Measurements from ENCODE around the gene CYP4F12. TPM values are rescaled to one million over a fixed set of nuclear protein-coding genes. Genes with fewer than 3 reads are reported as not detected.

Gene CYP4F12
- total RNA-seq, 1 donor from 2014 or later, result not detected

GRCh38 chr19:15631817-15632216 lies 41.1 kb upstream of the CYP4F12 start:
- Mint-ChIP-seq H3K36me3 (ENCODE audit: low read depth) (no peaks in the 10 kb centered on the region), H3K4me1 (no peaks in the 10 kb centered on the region), H3K27ac (ENCODE audit: unreplicated experiment) (no peak overlapping the region), H3K27me3 (ENCODE audit: low read depth) (no peaks in the 10 kb centered on the region), H3K4me3 (no peak overlapping the region), H3K9me3 (peaks cover 4% of the 10 kb centered on the region)
- no peak for DNase-seq (ENCODE audit: low read depth, low spot score)
- peak; percentile 18 for TF ChIP-seq CTCF (conservative IDR thresholded peaks at IDR 0.05)

- no peak for TF ChIP-seq CTCF (conservative IDR thresholded peaks at IDR 0.05)
- no peak for DNase-seq (ENCODE audit: low read depth, low spot score)
- Mint-ChIP-seq H3K36me3 (ENCODE audit: low read depth) (no peaks in the 10 kb centered on the region), H3K27ac (ENCODE audit: unreplicated experiment) (no peak overlapping the region), H3K9me3 (peaks cover 6% of the 10 kb centered on the region), H3K4me3 (no peak overlapping the region), H3K4me1 (no peaks in the 10 kb centered on the region), H3K27me3 (ENCODE audit: low read depth) (no peaks in the 10 kb centered on the region)
Observed at GRCh38 chr19:15633082-15633835, 39.6 kb upstream of the CYP4F12 start.

GRCh38 chr19:15634105-15634504 lies 38.8 kb upstream of the CYP4F12 start:
- H3K27me3 Mint-ChIP-seq (ENCODE audit: low read depth), result no peaks in the 10 kb centered on the region
- peaks cover 6% of the 10 kb centered on the region for H3K9me3 Mint-ChIP-seq
- no peak overlapping the region for H3K27ac Mint-ChIP-seq (ENCODE audit: unreplicated experiment)
- no peaks in the 10 kb centered on the region for H3K36me3 Mint-ChIP-seq (ENCODE audit: low read depth)
- TF ChIP-seq CTCF (conservative IDR thresholded peaks at IDR 0.05), result no peak
- H3K4me3 Mint-ChIP-seq, result no peak overlapping the region
- DNase-seq (ENCODE audit: low read depth, low spot score), result no peak
- no peaks in the 10 kb centered on the region for H3K4me1 Mint-ChIP-seq

GRCh38 chr19:15635016-15635805 lies 37.7 kb upstream of the CYP4F12 start:
- DNase-seq (ENCODE audit: low read depth, low spot score), result no peak
- Mint-ChIP-seq H3K27me3 (ENCODE audit: low read depth) (no peaks in the 10 kb centered on the region), H3K27ac (ENCODE audit: unreplicated experiment) (no peak overlapping the region), H3K9me3 (peaks cover 7% of the 10 kb centered on the region), H3K4me1 (no peaks in the 10 kb centered on the region), H3K36me3 (ENCODE audit: low read depth) (no peaks in the 10 kb centered on the region), H3K4me3 (no peak overlapping the region)
- TF ChIP-seq CTCF (conservative IDR thresholded peaks at IDR 0.05), result no peak

DNA sequence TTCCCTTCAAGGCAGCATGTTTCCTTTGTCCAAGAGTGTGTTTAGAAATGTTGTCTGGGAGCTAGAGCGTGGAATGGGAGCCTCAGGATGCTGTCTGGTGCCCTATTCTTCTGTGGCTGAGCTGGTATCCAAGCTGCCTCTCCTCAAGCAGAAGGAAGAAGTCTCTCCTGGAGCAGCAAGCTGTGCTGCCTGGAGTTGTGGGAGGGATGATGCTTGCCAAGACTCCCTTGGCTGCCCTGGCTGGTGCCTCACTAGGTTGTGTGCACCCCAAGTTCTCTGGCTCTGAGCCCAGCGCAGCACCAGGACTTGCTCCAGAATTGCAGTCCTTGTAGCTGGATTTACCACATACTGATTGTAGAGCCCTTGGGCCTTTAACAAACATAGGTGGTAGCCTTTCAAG lies 36.9 kb upstream of the CYP4F12 start:
- DNase-seq (ENCODE audit: low read depth, low spot score), result no peak
- Mint-ChIP-seq H3K9me3 (peaks cover 5% of the 10 kb centered on the region), H3K4me1 (no peaks in the 10 kb centered on the region), H3K4me3 (no peak overlapping the region), H3K27me3 (ENCODE audit: low read depth) (no peaks in the 10 kb centered on the region), H3K36me3 (ENCODE audit: low read depth) (no peaks in the 10 kb centered on the region), H3K27ac (ENCODE audit: unreplicated experiment) (no peak overlapping the region)
- no peak for TF ChIP-seq CTCF (conservative IDR thresholded peaks at IDR 0.05)

Measured in neural crest cell (in vitro differentiated cells).